GM19035 (cell line): ENCODE data around the gene PAQR8.
A peak's percentile ranks its signal among the peaks of the same experiment; 100 is the strongest.
"Not testable (repeated sequence)": the region's sequence is repeated elsewhere in the genome, so short reads cannot be mapped to it uniquely, and the experiment has no call there.

Source experiments
- ATAC-seq: cut with Tn5 transposase; IDR thresholded peaks from one replicate; pipeline ENCODE4 v1.9.1; 2021; ENCODE audit not compliant: unreplicated experiment

PAQR8 gene

GRCh38 chr6:52375780-52376556 is 14.0 kb downstream of the PAQR8 start:
- ATAC-seq: no peak

GRCh38 chr6:52376763-52377162 is 14.8 kb downstream of the PAQR8 start:
- ATAC-seq: no peak

GRCh38 chr6:52377538-52378221 is 15.7 kb downstream of the PAQR8 start:
- ATAC-seq: no peak

- ATAC-seq: no peak
These were observed 19.3 kb downstream of the PAQR8 start for GRCh38 chr6:52381249-52381648.

GRCh38 chr6:52384145-52384766 is 22.3 kb downstream of the PAQR8 start:
- no peak for ATAC-seq

- ATAC-seq: no peak
These were observed 23.1 kb downstream of the PAQR8 start for GRCh38 chr6:52385074-52385473.

GRCh38 chr6:52388119-52388518 is 26.2 kb downstream of the PAQR8 start:
- ATAC-seq: not testable (repeated sequence)

GRCh38 chr6:52388790-52389189 is 26.8 kb downstream of the PAQR8 start:
- no peak for ATAC-seq

- ATAC-seq: no peak
These were observed 27.3 kb downstream of the PAQR8 start for GRCh38 chr6:52389264-52389625.

GRCh38 chr6:52389626-52390360 is 27.8 kb downstream of the PAQR8 start:
- peak; percentile 48 for ATAC-seq

- peak; percentile 61 for ATAC-seq
These were observed 28.4 kb downstream of the PAQR8 start for GRCh38 chr6:52390361-52390727.

GRCh38 chr6:52391599-52391998 is 29.6 kb downstream of the PAQR8 start:
- ATAC-seq: no peak

GRCh38 chr6:52392944-52393343 is 31.0 kb downstream of the PAQR8 start:
- ATAC-seq: no peak

- ATAC-seq: no peak
These were observed 31.8 kb downstream of the PAQR8 start for GRCh38 chr6:52393780-52394179.

GRCh38 chr6:52394251-52394666 is 32.3 kb downstream of the PAQR8 start:
- ATAC-seq: peak; percentile 46

- no peak for ATAC-seq
These were observed 34.0 kb downstream of the PAQR8 start for GRCh38 chr6:52395969-52396368.

GRCh38 chr6:52399511-52400312 is 37.8 kb downstream of the PAQR8 start:
- ATAC-seq: no peak

GRCh38 chr6:52400313-52401041 is 38.5 kb downstream of the PAQR8 start:
- no peak for ATAC-seq

GRCh38 chr6:52403086-52403485 is 41.1 kb downstream of the PAQR8 start:
- ATAC-seq: no peak

- no peak for ATAC-seq
These were observed 41.7 kb downstream of the PAQR8 start for GRCh38 chr6:52403627-52404026.
